SH-SY5Y (cell line): ENCODE data around the gene PGBD5.

Experiments used
- GATA2 ChIP-seq: IDR thresholded peaks from 2 replicates; pipeline ENCODE4 v1.6.1; 2011; ENCODE audit warnings: mild to moderate bottlenecking, low read depth, low read length
- GATA3 ChIP-seq: IDR thresholded peaks from 2 replicates; pipeline ENCODE4 v1.6.1; 2011; ENCODE audit warnings: low read depth, mild to moderate bottlenecking, low read length, moderate library complexity

DNA sequence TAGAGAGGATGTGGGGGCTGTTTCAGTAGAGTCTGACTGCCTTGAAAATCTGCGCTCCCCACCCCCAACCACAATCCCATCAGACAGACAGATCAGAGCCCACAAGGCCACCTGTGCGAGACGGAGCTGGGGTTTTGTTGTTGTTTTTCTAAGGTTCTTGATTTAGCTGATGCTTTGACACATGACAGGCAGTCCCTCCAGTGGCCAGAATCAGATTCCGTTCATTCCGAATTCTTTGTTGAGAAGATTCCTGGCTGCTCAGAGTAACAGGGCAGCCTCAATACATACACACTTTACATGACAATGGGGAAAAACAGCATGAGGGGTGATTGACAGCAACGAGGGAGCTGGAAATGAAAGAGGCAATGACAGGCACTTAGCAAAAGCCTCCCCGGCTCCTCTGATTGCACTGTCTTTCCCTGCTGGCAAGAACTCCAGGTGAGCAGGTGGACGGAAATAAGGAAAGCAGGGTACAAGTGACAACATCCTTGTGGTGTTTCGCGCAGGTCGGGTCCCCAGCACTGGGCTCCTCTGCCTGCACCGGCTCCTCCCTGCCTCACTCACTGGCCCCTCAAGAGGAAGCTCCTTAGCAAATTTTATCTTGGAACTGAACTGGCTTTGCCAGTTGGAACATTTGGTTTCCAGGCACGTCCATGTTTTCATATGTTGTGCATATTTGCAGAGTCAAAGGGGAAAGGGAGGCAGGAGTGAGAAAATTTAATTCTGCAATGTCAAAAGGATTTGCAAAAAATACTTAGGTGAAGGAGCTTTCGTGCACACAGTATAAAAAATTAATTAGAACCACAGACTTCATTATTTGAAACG is 148.7 kb downstream of the PGBD5 start:
- TF ChIP-seq GATA2 (no peak), GATA3 (no peak)
